Tibial artery (tissue), 4 donors: ENCODE results near the gene C18orf32.

Experiments used
- DNase-seq, 2 donors: peaks; one replicate each; pipeline ENCODE4 v3.0.0-alpha.2; 2019
- H3K27ac ChIP-seq, 2 donors: fragments of 200-600 bp; sonication (generic) in 1 of 2; 1 replicate in 1 of 2; 2 replicates in 1 of 2; pipeline ENCODE4 v1.5.1; 2018 to 2019; ENCODE audit warnings: mild to moderate bottlenecking in 1 of 2
- H3K27me3 ChIP-seq, 2 donors: fragments of 200-600 bp; sonication (generic) in 1 of 2; one replicate each; pipeline versions ENCODE4 v1.5.1 to v1.6.0; 2016 to 2019
- H3K36me3 ChIP-seq, 3 donors: fragments of 200-600 bp; sonication (generic) in 2 of 3; one replicate each; pipeline ENCODE4 v1.5.1; 2016 to 2019; ENCODE audit warnings: mild to moderate bottlenecking in 2 of 3
- H3K4me1 ChIP-seq, 4 donors: fragments of 200-600 bp; sonication (generic) in 2 of 4; 1 replicate in 3 of 4; 2 replicates in 1 of 4; pipeline ENCODE4 v1.5.1; 2016 to 2019
- H3K4me3 ChIP-seq, 2 donors: fragments of 200-600 bp; sonication (generic) in 1 of 2; 1 replicate in 1 of 2; 2 replicates in 1 of 2; pipeline ENCODE4 v1.5.1; 2018 to 2019; ENCODE audit warnings: mild to moderate bottlenecking in 2 of 2
- H3K9me3 ChIP-seq, 3 donors: fragments of 200-600 bp; sonication (generic) in 1 of 3; one replicate each; pipeline ENCODE4 v1.5.1; 2016 to 2019
- CTCF ChIP-seq, 2 experiments: fragments of 200-600 bp in 1 of 2; fragments of 450-650 bp in 1 of 2; IDR thresholded peaks; one replicate each; pipeline ENCODE4 v1.5.1; 2017 to 2019; ENCODE audit warnings: antibody characterized with exemption in 2 of 2, mild to moderate bottlenecking in 1 of 2, moderate library complexity in 1 of 2
- intact Hi-C: fragments of 100-400 bp; cut with DNase I; formaldehyde crosslinking; loops from one replicate; pipeline ENCODE4 v1.15.0; 2023; ENCODE audit warnings: low total_unique reads

The C18orf32 gene

GRCh38 chr18:49447810-49448745, 39.0 kb downstream of the C18orf32 start:
- no peaks in the 10 kb centered on the region for H3K4me1 ChIP-seq
- intact Hi-C loops: no loop called here
- H3K9me3 ChIP-seq: peaks cover 0 to 43% (median 19%) of the 10 kb centered on the region in 3 donors
- H3K27me3 ChIP-seq: no peaks in the 10 kb centered on the region
- peak; percentile 38 to 42 for TF ChIP-seq CTCF (IDR thresholded peaks at IDR 0.05)
- no peak overlapping the region for H3K27ac ChIP-seq
- peaks cover 0 to 43% (median 20%) of the 10 kb centered on the region in 3 donors for H3K36me3 ChIP-seq
- DNase-seq: no peak
- no peak overlapping the region for H3K4me3 ChIP-seq

- intact Hi-C loops: no loop called here
These were observed 40.6 kb downstream of the C18orf32 start for GRCh38 chr18:49446481-49446880.

GRCh38 chr18:49444581-49444980, 42.5 kb downstream of the C18orf32 start:
- Histone ChIP-seq H3K27ac (no peak overlapping the region), H3K27me3 (no peaks in the 10 kb centered on the region), H3K9me3 (peaks cover 0 to 31% (median 12%) of the 10 kb centered on the region in 3 donors), H3K4me1 (peaks cover 0 to 2% (median 0%) of the 10 kb centered on the region in 4 donors), H3K36me3 (peaks cover 0 to 23% (median 6%) of the 10 kb centered on the region in 3 donors), H3K4me3 (no peak overlapping the region)
- intact Hi-C loops: no loop called here
- no peak for TF ChIP-seq CTCF (IDR thresholded peaks at IDR 0.05)
- DNase-seq: no peak

More at GRCh38 chr18:49446481-49446880, 40.6 kb downstream of the C18orf32 start:
- no peak overlapping the region for H3K4me3 ChIP-seq
- no peak for DNase-seq
- H3K27ac ChIP-seq: no peak overlapping the region
- H3K36me3 ChIP-seq: peaks cover 0 to 35% (median 11%) of the 10 kb centered on the region in 3 donors
- no peaks in the 10 kb centered on the region for H3K4me1 ChIP-seq
- peaks cover 0 to 43% (median 19%) of the 10 kb centered on the region in 3 donors for H3K9me3 ChIP-seq
- TF ChIP-seq CTCF (IDR thresholded peaks at IDR 0.05): no peak
- no peaks in the 10 kb centered on the region for H3K27me3 ChIP-seq

- Histone ChIP-seq H3K9me3 (peaks cover 0 to 24% (median 7%) of the 10 kb centered on the region in 3 donors), H3K27ac (no peak overlapping the region), H3K4me3 (no peak overlapping the region), H3K36me3 (peaks cover 0 to 15% (median 5%) of the 10 kb centered on the region in 3 donors), H3K4me1 (peaks cover 0 to 3% (median under 1%) of the 10 kb centered on the region in 4 donors), H3K27me3 (no peaks in the 10 kb centered on the region)
- intact Hi-C loops: no loop called here
- no peak for DNase-seq
- no peak for TF ChIP-seq CTCF (IDR thresholded peaks at IDR 0.05)
These were observed 43.2 kb downstream of the C18orf32 start for GRCh38 chr18:49443837-49444236.

- H3K27me3 ChIP-seq: no peaks in the 10 kb centered on the region
- no peak overlapping the region for H3K27ac ChIP-seq
- TF ChIP-seq CTCF (IDR thresholded peaks at IDR 0.05): no peak
- H3K36me3 ChIP-seq: no peaks in the 10 kb centered on the region
- intact Hi-C loops: no loop called here
- H3K4me1 ChIP-seq: peaks cover 0 to 11% (median 4%) of the 10 kb centered on the region in 4 donors
- no peak overlapping the region for H3K4me3 ChIP-seq
- no peak for DNase-seq
- peaks cover 0 to 11% (median 0%) of the 10 kb centered on the region in 3 donors for H3K9me3 ChIP-seq
These were observed 45.6 kb downstream of the C18orf32 start for GRCh38 chr18:49441338-49441938.
